NCI-H82 treated with DMSO at 0.1 percent for 48 hours (cell line): ENCODE data around the gene TEX13B.
"Not testable (repeated sequence)": the region's sequence is repeated elsewhere in the genome, so short reads cannot be mapped to it uniquely, and the experiment has no call there.

Experiments used
- DNase-seq: peaks from one replicate; lab custom pipeline; 2025; ENCODE audit not compliant: unreplicated experiment; lab: John Stamatoyannopoulos, UW

Gene TEX13B, protein sequence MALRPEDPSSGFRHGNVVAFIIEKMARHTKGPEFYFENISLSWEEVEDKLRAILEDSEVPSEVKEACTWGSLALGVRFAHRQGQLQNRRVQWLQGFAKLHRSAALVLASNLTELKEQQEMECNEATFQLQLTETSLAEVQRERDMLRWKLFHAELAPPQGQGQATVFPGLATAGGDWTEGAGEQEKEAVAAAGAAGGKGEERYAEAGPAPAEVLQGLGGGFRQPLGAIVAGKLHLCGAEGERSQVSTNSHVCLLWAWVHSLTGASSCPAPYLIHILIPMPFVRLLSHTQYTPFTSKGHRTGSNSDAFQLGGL

GRCh38 chrX:107982356-107982755 is at the start of gene TEX13B:
Gene TEX13B (minus strand): TSS chrX:107982370. CDS start chrX:107982127, 243 bp downstream.
- no peak for DNase-seq

DNA sequence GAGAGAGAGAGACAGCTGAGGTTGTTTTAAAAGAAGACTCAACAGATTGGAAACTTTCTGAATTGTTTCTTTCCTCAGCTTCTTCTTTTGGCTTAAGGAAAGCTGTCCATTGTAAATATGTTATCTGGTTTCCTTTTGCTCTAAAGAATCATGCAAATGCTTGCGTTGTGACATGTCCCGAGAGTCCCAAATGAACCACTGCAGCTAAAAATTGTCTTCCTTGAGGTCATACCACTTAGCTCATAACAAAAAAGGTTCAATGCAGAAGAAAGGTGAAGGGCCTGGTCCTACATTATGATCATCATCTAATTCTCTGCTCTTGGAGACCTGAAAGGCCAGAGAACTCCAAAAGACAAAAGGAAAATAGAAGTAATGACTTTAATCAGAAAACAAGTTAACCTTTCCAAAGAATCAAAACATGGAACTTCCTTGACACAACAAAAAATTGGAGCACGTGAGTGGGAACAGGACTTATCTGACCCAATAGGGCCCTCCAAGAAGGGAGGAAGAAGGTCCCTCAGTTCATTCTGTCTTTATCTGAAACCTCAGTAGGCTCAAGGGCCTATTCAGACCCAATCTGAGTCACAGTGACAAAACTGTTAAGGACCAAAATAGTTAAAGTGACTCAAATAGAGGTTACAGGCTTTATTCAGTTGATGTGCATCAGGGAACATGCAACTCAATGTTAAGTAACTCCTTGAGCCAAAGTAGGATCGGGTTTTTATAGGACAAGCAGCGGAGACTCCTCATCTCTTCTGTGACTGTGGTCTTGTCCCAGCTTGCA is 48.0 kb upstream of the TEX13B start:
- DNase-seq = no peak

- DNase-seq = no peak
Measured at GRCh38 chrX:108028854-108029253, 46.7 kb upstream of the TEX13B start.

- no peak for DNase-seq
Measured at GRCh38 chrX:108025954-108026600, 43.9 kb upstream of the TEX13B start.

- DNase-seq = no peak
Measured at GRCh38 chrX:108025376-108025775, 43.2 kb upstream of the TEX13B start.

DNA sequence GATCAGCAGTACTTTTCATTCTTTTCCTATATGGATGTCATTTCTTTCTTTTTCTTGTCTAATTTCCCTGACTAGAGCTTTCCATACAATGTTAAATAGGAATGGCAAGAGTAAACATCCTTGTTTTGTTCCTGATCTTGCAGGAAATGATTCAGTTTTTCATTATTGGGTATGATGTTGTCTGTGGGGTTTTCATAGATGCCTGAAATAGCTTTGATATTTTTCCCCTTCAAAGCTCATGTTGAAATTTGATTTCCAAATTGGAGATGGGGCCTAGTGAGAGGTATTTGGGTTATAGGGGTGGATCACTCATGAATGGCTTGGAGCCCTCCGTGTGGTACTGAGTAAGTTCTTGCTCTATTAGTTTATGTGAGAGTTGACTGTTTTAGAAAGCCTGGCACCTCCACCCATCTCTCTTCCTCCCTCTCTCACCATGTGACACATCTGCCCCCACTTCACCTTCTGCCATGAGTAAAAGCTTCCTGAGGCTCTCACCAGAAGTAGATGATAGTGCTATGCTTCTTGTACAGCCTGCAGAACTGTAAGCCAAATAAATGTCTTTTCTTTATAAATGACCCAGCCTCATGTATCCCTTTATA is 40.4 kb upstream of the TEX13B start:
- no peak for DNase-seq

DNA sequence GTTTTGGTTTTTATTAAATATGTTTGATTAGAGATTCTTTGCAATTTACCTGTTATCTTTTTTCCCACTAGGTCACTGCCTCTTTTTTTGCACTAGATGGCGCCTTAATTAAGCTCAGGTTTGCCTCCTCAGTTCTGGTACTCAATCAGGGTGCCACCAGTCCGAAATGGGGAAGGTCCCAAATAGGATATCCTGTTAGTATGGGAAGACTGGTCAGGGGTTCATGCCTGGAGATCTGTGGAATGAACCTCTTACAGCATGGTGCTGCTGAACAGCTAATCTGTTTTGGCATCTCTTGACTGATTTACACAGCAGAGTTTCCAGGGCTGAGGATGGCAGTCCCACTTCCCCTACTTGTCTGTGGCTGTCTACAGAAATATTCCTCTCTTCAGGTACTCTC is 38.5 kb upstream of the TEX13B start:
- DNase-seq = no peak

GRCh38 chrX:108019382-108019875 is 37.3 kb upstream of the TEX13B start:
- no peak for DNase-seq

DNA sequence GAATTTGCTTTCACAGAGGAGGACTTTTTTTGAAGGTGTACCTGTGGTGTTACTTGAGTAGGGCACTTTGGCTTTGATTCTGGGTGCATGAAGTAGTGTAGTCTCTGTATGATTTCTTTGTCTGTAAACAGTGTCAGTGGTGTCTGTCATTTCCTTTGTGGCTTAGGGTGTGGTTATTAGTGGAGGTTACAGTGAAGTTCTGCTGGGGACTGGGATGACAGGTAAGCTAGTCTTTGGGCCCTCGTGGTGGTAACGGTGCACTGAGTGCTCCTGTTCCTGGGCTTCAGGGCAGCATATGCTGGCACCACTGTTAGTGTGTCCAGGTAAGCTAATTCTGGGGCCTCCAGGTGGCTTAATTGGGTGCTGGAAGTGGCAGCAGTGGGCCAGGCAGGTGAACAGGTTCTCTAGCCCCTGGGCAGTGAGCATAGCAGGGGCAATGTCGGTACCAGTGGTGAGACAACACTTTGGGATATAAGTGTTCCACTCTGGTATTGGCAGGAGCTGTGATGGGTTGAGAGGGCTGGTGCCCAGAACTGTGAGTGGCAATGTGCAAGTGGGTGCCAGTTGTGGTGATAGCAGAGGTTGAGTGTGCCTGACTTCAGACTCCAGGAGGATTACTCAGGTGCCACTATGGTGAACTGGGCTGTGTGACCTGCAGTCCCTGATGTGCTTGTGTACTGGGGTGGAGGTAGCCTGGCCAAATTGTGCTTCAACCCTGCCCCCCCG is 36.6 kb upstream of the TEX13B start:
- DNase-seq = no peak

- no peak for DNase-seq
Measured at GRCh38 chrX:108001218-108001814, 19.1 kb upstream of the TEX13B start.

GRCh38 chrX:108000751-108001150 is 18.6 kb upstream of the TEX13B start:
- no peak for DNase-seq

GRCh38 chrX:107996124-107996523 is 14.0 kb upstream of the TEX13B start:
- no peak for DNase-seq

GRCh38 chrX:107985033-107985432 is 2.9 kb upstream of the TEX13B start:
- no peak for DNase-seq

GRCh38 chrX:107979534-107979933 is 2.6 kb downstream of the TEX13B start:
- no peak for DNase-seq

- DNase-seq = no peak
Measured at GRCh38 chrX:107978707-107979307, 3.4 kb downstream of the TEX13B start.

DNA sequence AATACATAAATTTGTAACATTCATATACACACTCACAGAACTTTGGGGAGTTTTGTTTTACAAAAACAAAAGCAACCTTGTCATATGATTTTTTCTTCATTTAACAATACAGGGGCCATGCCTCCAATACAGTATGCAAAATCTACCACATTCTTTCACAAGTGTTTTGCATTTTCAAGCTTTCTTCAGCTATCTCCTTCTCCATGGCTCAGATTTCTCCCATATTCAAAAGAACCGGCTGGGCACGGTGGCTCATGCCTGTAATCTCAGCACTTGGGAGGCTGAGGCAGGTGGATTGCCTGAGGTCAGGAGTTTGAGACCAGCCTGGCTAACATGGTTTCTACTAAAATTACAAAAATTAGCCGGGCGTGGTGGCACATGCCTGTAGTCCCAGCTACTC is 4.1 kb downstream of the TEX13B start:
- DNase-seq = no peak

DNA sequence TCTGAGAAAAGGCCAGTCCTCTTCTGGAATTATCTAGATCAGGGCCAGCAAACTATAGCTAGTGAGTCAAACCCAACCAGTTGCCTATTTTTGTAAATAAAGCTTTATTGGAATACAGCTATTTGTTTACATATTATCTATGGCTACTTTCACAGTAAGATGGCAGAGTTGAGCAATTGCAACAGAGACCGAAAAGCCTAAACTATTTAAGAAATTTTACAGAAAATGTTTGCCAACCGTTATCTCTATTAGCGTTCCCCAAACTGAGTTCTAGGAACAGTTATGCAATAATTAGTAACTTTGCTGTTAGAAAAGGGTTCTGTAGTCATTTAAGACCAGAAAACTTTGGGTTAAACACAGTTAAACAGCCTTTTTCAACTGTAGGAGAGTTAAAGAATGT is 10.5 kb downstream of the TEX13B start:
- DNase-seq = no peak

DNA sequence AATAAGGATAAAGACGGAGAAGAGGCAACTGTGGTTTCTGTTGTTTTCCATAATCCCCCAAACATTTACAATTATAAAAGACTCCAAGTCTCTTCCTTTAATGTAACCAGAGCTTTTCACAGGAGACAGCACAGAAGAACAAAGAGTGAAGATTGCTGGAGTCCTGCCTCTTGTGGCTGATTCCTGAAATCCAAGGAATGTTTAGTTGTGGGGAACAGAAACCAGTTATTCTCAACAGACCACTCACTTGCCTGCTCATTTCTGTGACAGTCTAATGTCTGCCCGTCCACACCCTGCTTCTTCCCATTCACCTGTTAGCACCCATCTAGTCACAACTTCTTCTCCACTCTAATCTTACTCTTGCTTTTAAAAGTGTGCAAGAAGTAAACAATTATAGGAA is 12.1 kb downstream of the TEX13B start:
- no peak for DNase-seq

- no peak for DNase-seq
Measured at GRCh38 chrX:107968623-107969022, 13.5 kb downstream of the TEX13B start.

- not testable (repeated sequence) for DNase-seq
Measured at GRCh38 chrX:107955337-107955736, 26.8 kb downstream of the TEX13B start.
